PFSK-1 (cell line): Measurements from ENCODE around the gene TNS3.

Experiments
- POLR2AphosphoS5 ChIP-seq: IDR thresholded peaks from 2 replicates; pipeline ENCODE4 v1.6.1; 2012; ENCODE audit warnings: low read depth, mild to moderate bottlenecking, control low read depth, low read length, moderate library complexity
- SIN3A ChIP-seq: IDR thresholded peaks from 2 replicates; pipeline ENCODE4 v1.6.1; 2012; ENCODE audit warnings: mild to moderate bottlenecking, low read length, moderate library complexity, borderline replicate concordance; ENCODE audit not compliant: insufficient read depth
- TAF1 ChIP-seq: IDR thresholded peaks from 2 replicates; pipeline ENCODE4 v1.6.1; 2012; ENCODE audit warnings: low read length, control low read depth, borderline replicate concordance; ENCODE audit not compliant: insufficient read depth
- TF ChIP-seq, protein P1 (sequence below), 2 experiments: IDR thresholded peaks; 2 replicates each; pipeline versions ENCODE4 v1.6.1 to v1.8.0; 2011 to 2012; ENCODE audit warnings: low read depth in 2 of 2, low read length in 2 of 2, control low read depth in 1 of 2, inconsistent platforms in 1 of 2, mild to moderate bottlenecking in 1 of 2, moderate library complexity in 1 of 2; ENCODE audit not compliant: insufficient read depth in 1 of 2

DNA sequence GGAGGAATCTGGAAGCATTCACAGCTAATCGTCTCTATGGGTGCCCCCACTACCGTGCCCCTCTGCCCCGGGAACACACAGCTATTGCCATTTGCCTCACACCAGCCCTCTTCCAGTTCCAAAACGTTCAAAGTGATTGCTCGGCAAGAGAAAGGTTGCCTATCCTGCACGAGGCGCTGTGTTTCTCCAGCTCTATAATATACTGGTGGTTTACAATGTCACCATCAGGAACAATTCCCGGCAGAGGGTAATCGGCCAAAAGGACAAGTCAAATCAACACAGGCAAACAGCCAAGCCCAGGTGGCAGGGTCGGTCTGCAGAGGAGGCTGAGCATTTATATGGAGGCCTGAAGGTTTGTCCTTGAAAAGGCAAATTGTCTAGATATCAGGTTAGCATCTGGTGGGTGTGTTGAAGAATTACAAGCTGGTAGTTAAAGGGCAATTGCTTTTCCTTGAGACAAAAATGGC lies 29.2 kb upstream of the TNS3 start:
- no peak for TF ChIP-seq SIN3A
- no peak for TF ChIP-seq POLR2AphosphoS5
- TF ChIP-seq TAF1, result no peak
- TF ChIP-seq, protein P1, sequence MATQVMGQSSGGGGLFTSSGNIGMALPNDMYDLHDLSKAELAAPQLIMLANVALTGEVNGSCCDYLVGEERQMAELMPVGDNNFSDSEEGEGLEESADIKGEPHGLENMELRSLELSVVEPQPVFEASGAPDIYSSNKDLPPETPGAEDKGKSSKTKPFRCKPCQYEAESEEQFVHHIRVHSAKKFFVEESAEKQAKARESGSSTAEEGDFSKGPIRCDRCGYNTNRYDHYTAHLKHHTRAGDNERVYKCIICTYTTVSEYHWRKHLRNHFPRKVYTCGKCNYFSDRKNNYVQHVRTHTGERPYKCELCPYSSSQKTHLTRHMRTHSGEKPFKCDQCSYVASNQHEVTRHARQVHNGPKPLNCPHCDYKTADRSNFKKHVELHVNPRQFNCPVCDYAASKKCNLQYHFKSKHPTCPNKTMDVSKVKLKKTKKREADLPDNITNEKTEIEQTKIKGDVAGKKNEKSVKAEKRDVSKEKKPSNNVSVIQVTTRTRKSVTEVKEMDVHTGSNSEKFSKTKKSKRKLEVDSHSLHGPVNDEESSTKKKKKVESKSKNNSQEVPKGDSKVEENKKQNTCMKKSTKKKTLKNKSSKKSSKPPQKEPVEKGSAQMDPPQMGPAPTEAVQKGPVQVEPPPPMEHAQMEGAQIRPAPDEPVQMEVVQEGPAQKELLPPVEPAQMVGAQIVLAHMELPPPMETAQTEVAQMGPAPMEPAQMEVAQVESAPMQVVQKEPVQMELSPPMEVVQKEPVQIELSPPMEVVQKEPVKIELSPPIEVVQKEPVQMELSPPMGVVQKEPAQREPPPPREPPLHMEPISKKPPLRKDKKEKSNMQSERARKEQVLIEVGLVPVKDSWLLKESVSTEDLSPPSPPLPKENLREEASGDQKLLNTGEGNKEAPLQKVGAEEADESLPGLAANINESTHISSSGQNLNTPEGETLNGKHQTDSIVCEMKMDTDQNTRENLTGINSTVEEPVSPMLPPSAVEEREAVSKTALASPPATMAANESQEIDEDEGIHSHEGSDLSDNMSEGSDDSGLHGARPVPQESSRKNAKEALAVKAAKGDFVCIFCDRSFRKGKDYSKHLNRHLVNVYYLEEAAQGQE (IDR thresholded peaks at IDR 0.05; ENCODE audit: insufficient read depth in 1 of 2, low read depth in 2 of 2, low read length in 2 of 2), result no peak
